ENCODE results near the gene TMEM132D. TPM values are rescaled to one million over a fixed set of nuclear protein-coding genes. Genes with fewer than 3 reads are reported as not detected.

TMEM132D gene
- total RNA-seq, 1 experiment from 2014 or later: 1.4 TPM

- TF ChIP-seq STAT6 (CRISPR knock-in tag; conservative IDR thresholded peaks at IDR 0.05; ENCODE audit: low read depth): no peak
Observed at GRCh38 chr12:129613314-129613713, 290.5 kb downstream of the TMEM132D start (continued).

GRCh38 chr12:129610601-129611120, 293.2 kb downstream of the TMEM132D start:
- Mint-ChIP-seq H3K9me3 (peaks cover 82% of the 10 kb centered on the region), H3K4me1 (no peaks in the 10 kb centered on the region), H3K27ac (no peak overlapping the region), H3K27me3 (ENCODE audit: low read depth) (peaks cover 21% of the 10 kb centered on the region), H3K36me3 (peaks cover 74% of the 10 kb centered on the region), H3K4me3 (no peak overlapping the region)
- no peak for DNase-seq (ENCODE audit: low spot score)
- TF ChIP-seq ZNF396 (CRISPR knock-in tag; IDR thresholded peaks at IDR 0.05; ENCODE audit: borderline replicate concordance) (no peak), ZNF423 (CRISPR knock-in tag; IDR thresholded peaks at IDR 0.05) (no peak), ZNF121 (CRISPR knock-in tag; IDR thresholded peaks at IDR 0.05) (no peak), NFE2L1 (CRISPR knock-in tag; IDR thresholded peaks at IDR 0.05) (no peak), ETV6 (CRISPR knock-in tag; IDR thresholded peaks at IDR 0.05) (no peak), ESRRA (CRISPR knock-in tag; IDR thresholded peaks at IDR 0.05; ENCODE audit: borderline replicate concordance) (no peak), GTF2I (CRISPR knock-in tag; conservative IDR thresholded peaks at IDR 0.05) (no peak), ZNF512 (CRISPR knock-in tag; IDR thresholded peaks at IDR 0.05; ENCODE audit: borderline replicate concordance) (no peak), KAT7 (CRISPR knock-in tag; IDR thresholded peaks at IDR 0.05; ENCODE audit: borderline replicate concordance) (no peak), JUN (CRISPR knock-in tag; IDR thresholded peaks at IDR 0.05) (no peak), STAT6 (CRISPR knock-in tag; conservative IDR thresholded peaks at IDR 0.05; ENCODE audit: low read depth) (no peak), RELA (CRISPR knock-in tag; IDR thresholded peaks at IDR 0.05; ENCODE audit: borderline replicate concordance) (no peak), AFF4 (CRISPR knock-in tag; IDR thresholded peaks at IDR 0.05; ENCODE audit: borderline replicate concordance) (no peak), E2F5 (CRISPR knock-in tag; IDR thresholded peaks at IDR 0.05) (no peak), IRF1 (CRISPR knock-in tag; IDR thresholded peaks at IDR 0.05) (no peak), MYBL2 (CRISPR knock-in tag; IDR thresholded peaks at IDR 0.05) (no peak), SP1 (CRISPR knock-in tag; conservative IDR thresholded peaks at IDR 0.05) (no peak)
- no peak for ATAC-seq
- POLR2A ChIA-PET: no interaction called here
- CTCF ChIA-PET: no interaction called here

All from WTC11 (cell line).